ENCODE data around the gene MRPS12.

The MRPS12 gene

GRCh38 chr19:38978326-38978689 lies 47.6 kb downstream of the MRPS12 start:
- no peak for DNase-seq

- DNase-seq, result no peak
These were observed 49.1 kb downstream of the MRPS12 start for GRCh38 chr19:38979812-38980211.

- DNase-seq, result no peak
These were observed 50.0 kb downstream of the MRPS12 start for GRCh38 chr19:38980583-38981374.
